ENCODE results near the gene WAPL.
"Not testable (repeated sequence)": the region's sequence is repeated elsewhere in the genome, so short reads cannot be mapped to it uniquely, and the experiment has no call there.

Gene WAPL, protein sequence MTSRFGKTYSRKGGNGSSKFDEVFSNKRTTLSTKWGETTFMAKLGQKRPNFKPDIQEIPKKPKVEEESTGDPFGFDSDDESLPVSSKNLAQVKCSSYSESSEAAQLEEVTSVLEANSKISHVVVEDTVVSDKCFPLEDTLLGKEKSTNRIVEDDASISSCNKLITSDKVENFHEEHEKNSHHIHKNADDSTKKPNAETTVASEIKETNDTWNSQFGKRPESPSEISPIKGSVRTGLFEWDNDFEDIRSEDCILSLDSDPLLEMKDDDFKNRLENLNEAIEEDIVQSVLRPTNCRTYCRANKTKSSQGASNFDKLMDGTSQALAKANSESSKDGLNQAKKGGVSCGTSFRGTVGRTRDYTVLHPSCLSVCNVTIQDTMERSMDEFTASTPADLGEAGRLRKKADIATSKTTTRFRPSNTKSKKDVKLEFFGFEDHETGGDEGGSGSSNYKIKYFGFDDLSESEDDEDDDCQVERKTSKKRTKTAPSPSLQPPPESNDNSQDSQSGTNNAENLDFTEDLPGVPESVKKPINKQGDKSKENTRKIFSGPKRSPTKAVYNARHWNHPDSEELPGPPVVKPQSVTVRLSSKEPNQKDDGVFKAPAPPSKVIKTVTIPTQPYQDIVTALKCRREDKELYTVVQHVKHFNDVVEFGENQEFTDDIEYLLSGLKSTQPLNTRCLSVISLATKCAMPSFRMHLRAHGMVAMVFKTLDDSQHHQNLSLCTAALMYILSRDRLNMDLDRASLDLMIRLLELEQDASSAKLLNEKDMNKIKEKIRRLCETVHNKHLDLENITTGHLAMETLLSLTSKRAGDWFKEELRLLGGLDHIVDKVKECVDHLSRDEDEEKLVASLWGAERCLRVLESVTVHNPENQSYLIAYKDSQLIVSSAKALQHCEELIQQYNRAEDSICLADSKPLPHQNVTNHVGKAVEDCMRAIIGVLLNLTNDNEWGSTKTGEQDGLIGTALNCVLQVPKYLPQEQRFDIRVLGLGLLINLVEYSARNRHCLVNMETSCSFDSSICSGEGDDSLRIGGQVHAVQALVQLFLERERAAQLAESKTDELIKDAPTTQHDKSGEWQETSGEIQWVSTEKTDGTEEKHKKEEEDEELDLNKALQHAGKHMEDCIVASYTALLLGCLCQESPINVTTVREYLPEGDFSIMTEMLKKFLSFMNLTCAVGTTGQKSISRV (N-terminal part only)

DNA sequence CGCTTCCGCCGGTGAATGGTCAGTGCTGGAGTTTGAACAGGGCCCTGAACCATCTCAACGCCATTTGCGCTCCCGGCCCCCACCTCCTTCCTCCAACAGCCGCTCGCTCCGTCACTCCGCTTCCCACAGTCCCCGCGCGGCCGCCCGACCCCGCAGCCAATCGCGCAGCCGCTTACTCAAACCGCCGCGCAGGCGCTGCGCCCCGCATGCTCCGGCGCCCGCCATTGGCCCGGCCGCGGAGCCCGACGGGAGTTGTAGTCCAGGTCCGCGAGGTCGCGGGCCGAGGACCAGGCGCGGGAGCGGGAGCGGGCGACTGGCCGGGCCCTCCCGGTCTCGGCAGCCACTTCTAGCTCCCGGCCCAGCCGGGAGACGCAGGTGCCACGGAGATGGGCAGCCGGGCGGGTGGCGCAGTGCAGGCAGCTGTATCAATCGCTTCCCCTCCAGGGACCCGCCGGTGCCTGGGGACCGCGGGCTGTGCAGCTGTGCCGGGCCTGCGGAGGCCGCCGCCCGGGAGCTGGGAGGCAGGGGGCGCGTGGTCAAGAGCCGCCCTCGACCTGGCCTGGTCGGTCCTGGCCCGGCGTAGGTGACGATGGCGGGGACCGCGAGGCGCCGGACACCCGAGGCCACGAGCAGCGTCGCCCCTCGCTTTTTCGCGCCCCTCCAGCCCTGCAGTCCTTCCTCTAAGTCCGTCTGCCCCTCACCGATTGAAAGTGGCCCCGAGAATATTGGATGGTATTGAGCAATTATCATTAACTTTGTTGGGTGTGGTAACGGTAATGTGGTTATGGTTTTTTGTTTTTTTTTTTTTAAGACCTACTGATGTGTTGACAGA lies at the start of gene WAPL:
TSS of gene WAPL (minus strand) at position 115 of the 832 bp plus-strand sequence. CDS start 3,723 bp downstream, outside the sequence.
- peak; percentile 54 to 98 (median 92) for DNase-seq

DNA sequence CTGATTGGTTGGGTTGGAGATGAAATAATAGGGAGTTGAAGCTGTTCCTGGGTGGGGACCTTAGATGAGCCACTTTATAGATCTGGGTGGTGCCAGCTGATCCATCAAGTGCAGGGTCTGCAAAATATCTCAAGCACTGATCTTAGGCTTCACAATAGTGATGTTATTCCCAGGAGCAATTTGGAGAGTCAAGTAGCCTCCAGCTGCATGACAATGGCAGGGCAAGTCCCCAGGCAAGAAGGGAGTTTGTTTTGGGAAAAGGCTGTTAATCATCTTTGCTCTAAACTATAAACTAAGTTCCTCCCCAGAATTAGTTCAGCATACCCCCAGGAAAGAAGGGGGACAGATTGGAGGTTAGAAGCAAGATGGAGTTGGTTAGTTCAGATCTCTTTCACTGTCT lies 47.7 kb upstream of the WAPL start:
- DNase-seq = no peak

DNA sequence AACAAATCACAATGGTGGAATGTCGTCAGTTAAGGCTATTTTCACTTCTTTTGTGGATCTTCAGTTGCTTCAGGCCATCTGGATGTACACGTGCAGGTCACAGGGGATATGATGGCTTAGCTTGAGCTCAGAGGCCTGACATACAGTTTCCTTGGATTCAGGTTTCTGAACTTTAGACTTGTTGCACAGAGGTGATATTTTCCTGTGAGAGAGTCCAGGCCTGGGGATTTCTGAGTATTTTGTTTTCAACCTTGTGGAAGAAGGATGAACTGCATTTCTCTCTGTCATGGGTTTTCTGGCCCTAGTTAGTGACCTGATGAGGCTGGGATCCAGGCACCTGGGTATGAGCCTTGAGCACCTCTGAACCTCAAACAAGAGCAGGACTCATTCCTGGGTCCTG lies 44.9 kb upstream of the WAPL start:
- DNase-seq = not testable (repeated sequence)

DNA sequence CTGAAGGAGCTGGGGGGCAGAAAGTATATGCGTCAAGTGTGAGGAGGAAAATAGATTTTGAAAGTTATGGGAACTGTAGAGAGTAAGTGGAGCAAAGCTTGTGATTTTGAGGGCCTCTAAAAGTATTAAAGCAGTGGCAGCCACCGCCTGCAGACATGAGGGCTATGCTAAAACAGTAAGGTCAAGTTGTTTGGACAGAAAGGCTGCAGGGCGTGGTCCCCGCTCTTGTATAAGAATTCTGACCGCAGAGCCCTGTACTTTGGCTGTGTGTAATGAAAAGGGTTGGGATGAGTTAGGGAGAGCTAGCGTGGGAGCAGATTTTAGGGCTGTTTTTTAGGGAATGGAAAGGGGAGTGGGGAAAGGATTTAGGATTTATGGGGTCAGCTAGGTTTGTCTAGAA lies 41.7 kb upstream of the WAPL start:
- not testable (repeated sequence) for DNase-seq

DNA sequence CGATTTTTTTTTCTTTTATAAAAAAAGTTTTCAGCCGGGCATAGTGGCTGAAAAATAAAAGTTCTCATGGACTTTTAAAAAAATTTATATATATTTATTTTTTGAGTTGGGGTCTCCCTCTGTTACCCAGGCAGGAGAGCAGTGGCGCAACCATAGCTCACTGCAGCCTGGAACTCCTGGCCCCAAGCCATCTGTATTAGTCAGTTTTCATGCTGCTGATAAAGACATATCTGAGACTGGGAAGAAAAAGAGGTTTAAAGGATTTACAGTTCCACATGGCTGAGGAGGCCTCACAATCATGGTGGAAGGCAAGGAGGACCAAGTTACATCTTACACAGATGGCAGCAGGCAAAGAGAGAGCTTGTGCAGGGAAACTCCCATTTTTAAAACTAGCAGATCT lies 37.1 kb upstream of the WAPL start:
- DNase-seq = not testable (repeated sequence)

DNA sequence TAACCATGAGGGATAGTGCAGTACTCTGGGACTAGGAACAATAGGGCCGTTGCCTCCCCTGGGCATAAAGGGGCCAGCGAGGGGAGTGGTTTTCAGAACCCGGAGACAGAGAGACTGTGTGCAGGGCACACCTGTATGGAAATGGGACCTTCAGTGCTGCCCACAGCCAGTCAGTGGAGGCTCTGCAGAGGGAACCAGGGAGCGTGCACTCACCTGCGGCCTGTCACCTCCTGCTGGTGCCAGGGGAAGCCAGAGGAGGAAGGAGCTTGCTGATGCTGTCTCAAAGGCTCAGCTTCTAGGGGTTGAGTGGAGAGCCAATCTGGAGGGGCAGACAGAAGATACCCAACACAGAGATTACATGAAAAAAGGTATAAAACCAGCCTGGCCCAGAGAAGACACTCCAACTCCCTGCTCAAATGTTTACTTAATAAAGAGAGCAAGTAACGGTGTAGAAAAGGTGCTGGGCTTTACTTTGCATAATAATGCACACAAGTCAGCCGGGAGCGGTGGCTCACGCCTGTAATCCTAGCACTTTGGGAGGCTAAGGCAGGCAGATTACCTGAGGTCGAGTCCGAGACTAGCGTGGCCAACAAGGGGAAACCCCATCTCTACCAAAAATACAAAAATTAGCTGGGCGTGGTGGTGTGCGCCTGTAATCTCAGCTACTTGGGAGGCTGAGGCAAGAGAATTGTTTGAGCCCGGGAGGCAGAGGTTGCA lies 35.5 kb upstream of the WAPL start:
- DNase-seq = no peak

DNA sequence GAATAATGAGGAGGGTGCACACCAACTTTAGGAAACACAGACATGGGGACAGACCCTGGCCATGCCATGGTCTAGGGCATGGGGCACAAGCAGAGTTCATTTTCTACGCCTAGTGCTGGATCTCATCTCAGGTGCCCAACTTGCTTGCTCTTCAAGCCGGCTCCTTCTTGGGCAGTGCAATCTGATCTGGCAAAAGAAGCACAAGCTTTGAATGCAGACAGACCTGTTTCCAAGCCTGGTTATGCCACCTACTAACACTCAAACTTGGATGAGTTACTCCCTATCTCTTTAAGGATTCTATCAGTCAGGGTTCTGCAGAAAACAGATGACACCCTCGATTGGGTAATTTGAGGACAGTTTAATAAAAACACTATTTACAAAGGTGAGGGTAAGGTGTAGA lies 34.9 kb upstream of the WAPL start:
- DNase-seq = no peak

DNA sequence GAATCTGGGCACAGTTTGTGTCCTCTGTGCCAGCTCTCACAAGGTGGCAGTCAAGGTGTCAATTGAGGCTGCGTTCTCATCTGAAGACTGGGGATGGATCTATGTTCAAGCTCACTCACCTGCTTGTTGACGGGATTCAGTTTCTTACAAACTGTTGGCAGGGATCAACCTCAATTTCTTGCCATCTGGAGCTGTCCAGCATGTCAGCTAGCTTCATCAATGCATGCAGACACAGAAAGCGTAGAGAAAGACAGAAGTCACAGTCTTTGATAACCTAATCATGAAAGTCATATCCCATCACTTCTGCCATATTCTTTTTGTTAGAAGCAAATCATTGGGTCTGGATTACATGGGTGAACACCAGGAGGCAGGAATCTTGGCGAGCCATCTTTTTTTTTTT lies 32.0 kb upstream of the WAPL start:
- DNase-seq = no peak

DNA sequence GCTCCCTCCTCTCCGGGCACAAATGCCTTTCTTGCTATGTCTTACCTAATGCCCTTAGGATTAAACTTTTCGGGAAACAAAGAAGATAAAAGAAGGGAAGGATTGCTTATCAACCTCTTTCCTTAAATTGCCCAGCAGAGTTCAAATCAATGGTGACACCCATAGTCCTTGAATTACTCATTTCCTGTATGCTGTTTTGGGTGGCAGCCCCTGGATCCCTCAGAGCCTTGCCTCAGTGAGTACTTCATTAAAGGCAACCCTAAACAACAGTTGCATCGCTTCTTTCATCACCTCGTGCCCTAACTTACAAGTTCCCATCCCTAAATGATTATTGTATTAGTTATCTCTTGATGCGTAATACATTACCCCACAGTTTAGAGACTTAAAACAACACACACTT lies 31.6 kb upstream of the WAPL start:
- DNase-seq = no peak

DNA sequence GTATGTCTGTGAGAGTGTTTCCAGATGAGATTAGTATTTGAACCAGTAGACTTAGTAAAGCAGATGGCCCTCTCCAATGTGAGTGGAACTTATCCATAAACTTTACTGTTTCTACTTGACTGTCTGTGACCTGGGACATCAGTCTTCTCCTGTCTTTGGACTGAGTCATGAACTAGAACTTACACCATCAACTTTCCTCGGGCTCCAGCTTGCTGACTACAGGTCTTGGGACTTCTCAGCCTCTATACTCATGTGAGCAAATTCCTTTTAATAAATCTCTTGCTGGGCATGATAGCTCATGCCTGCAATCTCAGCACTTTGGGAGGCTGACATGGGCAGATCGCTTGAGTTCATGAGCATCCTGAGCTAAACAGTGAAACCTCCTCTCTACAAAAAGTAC lies 25.7 kb upstream of the WAPL start:
- DNase-seq = no peak

DNA sequence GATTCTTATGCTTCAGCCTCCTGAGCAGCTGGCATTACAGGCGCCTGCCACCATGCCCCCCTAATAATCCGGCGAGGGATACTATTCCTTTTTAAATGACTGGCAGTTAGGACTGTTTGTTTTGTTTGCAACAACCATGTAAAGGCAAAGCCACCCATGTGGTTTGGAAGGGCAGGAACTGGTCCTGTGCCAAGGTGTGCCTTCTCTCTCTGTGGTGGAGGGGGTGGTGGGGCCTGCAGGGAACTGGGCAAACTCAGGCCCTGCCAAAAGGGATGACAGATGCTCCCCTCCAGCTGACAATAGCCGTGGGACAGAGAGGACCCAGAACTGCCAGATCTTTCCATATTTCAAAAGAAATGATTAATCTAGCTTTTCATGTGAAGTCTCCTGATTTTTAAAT lies 23.5 kb upstream of the WAPL start:
- peak in 3 of 51 donors; percentile 3 to 9 (median 6) for DNase-seq

DNA sequence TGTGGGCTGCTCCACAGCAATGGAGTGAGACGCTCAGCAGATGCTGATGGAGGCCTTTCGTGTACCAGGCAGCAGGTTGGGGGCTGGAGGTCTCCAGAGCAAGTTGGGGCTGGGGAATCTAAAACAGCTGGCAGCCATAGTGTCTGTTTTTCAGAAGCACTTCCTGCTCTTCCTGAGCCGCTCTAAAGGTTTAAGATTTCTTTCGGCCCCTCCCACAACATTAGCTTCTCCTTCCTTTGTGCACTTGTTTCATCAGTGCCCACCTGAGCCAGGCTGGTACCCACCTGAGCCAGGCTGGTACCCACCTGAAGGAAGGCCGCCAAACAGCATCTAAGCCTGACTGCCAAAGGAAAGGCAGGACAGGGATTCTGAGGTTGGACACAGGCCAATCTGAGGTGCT lies 18.4 kb upstream of the WAPL start:
- no peak for DNase-seq

DNA sequence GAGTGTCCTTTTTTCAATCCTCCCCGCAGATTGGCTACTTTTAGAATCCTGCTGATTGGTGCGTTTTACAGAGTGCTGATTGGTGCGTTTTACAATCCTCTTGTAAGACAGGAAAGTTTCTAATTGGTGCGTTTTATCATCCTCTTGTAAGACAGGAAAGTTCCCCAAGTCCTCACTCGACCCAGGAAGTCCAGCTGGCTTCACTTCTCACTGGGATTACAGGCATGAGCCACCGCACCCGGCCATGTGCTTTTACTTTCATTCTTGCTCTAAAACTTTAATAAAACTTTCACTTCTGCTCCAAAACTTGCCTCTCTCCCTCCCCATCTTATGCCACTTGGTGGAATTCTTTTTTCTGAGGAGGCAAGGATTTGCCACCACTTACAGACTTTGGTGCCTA lies 17.0 kb upstream of the WAPL start:
- peak in 1 of 51 donors; percentile 4 for DNase-seq

DNA sequence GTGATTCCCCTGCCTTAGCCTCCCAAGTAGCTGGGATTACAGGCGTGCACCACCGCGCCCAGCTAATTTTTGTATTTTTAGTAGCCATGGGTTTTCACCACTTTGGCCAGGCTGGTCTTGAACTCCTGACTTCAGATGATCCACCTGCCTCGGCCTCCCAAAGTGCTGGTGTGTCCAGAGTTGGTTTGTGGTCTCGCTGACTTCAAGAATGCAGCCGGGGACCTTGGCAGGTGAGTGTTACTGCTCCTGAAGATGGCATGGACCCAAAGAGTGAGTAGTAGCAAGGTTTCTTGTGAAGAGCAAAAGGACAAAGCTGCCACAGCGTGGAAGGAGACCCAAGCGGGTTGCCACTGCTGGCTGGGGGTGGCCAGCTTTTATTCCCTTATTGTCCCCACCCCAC lies 16.4 kb upstream of the WAPL start:
- DNase-seq = not testable (repeated sequence)

DNA sequence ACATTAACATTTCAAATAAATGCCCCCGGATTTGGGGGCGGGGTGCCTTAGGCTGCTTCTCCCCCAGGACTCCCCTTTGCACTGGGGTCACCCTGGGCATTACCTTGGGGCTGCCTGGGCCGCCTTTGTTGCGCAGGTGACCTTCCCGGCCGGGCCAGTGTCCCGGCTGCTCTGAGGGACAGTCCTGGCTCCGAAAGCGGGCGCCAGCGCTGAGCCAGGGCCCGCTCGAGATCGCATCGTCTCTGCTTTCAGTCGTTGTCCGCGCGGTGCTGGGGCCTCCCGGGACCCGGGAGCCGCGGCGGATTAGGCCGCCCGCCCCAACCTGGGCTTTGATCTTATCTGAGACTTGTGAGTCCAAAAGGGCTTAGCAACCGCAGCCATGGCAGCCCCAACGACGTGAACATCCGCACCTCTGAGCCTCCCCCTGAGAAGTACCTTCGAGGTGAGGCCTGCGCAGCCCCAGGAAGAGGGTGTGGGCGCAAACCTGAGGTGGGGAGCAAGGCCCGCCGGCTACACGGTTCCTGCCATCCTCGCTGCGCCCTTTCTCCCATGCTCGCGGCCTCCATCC lies 14.8 kb upstream of the WAPL start:
- no peak for DNase-seq

DNA sequence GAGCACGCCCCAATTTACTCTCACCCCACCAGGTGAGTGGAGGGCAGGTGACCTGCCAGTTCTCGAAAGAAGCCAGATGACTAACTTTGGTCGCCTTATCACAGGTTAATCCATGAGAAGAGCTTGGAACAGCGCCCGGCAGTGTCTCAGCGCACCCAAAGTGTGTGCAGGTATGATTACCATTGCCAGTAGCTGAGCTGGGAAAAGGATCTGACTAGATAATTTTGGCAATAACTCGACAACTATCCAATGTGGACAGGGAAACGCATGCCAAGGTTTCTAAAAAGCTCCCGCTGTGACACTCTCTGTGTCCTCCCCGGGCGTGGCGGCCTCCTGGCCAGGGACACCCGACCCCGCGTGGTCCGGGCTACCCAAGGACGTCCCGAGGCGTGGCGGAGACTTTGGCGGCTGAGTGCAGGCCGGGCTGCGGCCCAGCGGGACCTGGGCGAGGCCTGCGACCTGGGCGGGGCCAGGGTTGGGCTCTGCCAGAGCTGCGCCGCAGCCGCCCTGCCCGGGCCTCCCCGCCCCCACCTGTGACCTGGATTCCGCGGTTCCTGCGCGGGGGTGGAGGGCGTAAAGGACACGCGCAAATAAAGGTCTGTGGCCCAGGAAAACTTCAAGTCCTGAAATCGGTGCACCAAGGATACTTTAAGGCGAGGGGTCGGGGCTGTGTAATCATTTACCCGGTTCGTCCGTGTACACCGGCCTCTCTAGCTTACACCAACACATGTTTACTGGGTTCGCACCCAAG lies 13.7 kb upstream of the WAPL start:
- DNase-seq = peak in 20 of 51 donors; percentile 5 to 45 (median 20)

DNA sequence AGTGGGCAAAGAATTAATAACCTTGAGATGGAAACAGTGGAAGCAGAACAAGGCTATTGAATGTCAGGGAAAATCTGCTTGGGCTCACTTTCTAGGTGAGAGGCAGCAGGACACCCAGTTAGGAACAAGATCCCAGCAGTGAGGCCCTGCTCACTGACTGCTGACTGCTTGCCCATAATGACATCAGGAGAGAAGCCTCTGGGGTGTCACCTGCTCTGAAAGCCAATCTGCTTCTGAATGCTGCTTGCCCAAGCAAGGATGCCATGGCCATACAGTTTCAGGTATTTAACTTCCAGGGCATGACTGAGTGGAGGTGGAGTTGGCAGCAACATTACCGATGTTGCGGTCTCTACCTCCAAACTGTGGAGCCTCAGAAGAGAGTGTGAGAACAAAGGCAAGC lies 11.7 kb upstream of the WAPL start:
- DNase-seq = no peak

DNA sequence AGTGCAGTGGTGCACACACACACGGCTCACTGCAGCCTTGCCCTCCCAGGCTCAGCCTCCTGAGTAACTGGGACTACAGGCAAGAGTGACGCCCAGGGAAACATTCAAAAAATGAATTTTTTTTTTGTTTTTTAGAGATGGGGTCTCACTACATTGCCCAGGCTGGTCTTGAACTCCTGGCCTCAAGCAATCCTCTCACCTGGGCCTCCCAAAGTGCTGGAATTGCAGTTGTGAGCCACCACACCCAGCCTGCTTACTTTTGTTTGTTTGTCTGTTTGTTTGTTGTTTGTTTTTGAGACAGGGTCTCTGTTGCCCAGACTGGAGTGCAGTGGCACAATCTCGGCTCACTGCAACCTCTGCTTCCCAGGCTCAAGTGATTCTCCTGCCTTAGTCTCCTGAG lies 7.1 kb upstream of the WAPL start:
- DNase-seq = not testable (repeated sequence)

DNA sequence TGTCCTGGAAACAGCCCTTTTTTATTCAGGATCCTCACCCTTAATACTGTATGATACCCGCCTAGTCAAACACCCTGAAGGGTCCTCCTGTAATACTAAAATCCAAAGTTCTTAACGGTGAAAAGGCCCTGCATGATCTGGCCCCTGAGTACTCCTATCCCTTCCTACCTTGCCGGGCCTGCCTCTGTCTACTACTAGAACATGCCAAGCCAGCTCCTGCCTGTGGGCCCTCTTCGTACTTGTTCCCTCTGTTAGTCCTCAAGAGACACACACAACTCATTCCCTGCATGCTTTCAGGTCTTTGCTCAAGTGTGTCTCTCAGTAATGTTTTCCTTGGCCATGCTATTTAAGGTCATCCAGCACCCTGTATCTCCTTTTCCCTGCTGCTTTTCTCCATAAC lies 5.0 kb upstream of the WAPL start:
- DNase-seq = no peak

Data from hypothalamus (tissue), 51 donors.